PC-9 (cell line): ENCODE results near the gene EDN1.

Experiments used
- CTCF ChIP-seq: fragments of 200-600 bp; sonication (generic); conservative IDR thresholded peaks from 2 replicates; pipeline ENCODE4 v1.6.1; 2017; ENCODE audit warnings: mixed run types, antibody characterized with exemption, mild to moderate bottlenecking, moderate library complexity
- EZH2 ChIP-seq: fragments of 200-600 bp; sonication (generic); IDR thresholded peaks from 2 replicates; pipeline ENCODE4 v1.8.0; 2017; ENCODE audit warnings: antibody characterized with exemption, low read depth

DNA sequence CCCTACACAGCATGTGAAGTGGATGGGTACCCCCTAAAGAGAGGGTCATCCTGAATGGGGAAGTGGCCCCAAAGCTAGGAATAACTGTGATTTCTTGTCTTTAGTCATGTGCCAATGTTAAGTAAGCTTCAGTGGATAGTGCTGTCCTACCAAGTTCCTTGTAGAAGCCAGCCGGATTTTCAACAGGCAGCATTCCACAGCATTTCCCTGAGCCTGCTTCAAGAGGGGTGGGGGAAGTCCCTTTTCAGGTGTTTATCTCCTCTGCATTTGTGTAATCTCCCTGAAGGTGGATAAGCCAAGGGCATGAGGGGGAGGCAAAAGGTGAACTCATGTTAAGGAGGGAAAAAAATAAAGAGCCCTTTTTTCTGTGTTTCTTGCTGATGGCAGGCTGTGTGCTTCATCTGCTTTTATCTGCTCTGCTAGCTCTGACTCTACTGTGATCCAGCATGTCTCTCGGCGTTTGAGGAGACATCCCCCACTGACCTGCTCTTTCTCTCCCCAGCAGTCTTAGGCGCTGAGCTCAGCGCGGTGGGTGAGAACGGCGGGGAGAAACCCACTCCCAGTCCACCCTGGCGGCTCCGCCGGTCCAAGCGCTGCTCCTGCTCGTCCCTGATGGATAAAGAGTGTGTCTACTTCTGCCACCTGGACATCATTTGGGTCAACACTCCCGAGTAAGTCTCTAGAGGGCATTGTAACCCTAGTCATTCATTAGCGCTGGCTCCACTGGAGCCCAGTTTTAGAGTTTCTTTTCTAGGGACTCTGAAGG, 1.9 kb downstream of the EDN1 start:
- TF ChIP-seq CTCF (peak; percentile 50; the same call in 1 of the 2 replicates), EZH2 (no peak)
